ENCODE measurements around the gene ANKRD17. TPM values are rescaled to one million over a fixed set of nuclear protein-coding genes. Genes with fewer than 3 reads are reported as not detected.

The ANKRD17 gene
- polyA plus RNA-seq, 1 of the 3 experiments (the other 2 are of a cell fraction), result 25.6 TPM

- Histone ChIP-seq H3F3A (replicated peaks; ENCODE audit: insufficient read depth) (peaks cover 23% of the 10 kb centered on the region), H3K9me3 (no peaks in the 10 kb centered on the region), H2AFZ (ENCODE audit: low read depth) (peak overlapping the region; percentile 83), H3K36me3 (replicated peaks in 1 of 2; ENCODE audit: control insufficient read depth in 1 of 2, insufficient read depth in 2 of 2, low read length in 1 of 2) (peaks cover 23 to 32% of the 10 kb centered on the region in 2 experiments), H3K79me2 (ENCODE audit: insufficient read depth) (peaks cover 43% of the 10 kb centered on the region), H3K4me1 (ENCODE audit: control insufficient read depth in 1 of 2, insufficient read depth in 2 of 2, low read depth in 1 of 2, low read length in 1 of 2) (peaks cover 0 to 4% of the 10 kb centered on the region in 2 experiments; a peak in 2 of 4 replicates), H3K27me3 (ENCODE audit: insufficient read depth) (no peaks in the 10 kb centered on the region), H3K4me3 (ENCODE audit: low read depth in 2 of 2, low read length in 1 of 2) (peak overlapping the region; percentile 72 to 92), H4K20me1 (ENCODE audit: insufficient read depth) (no peaks in the 10 kb centered on the region), H3K9ac (peak overlapping the region; percentile 81; the same call in 1 of the 2 replicates), H3K4me2 (peak overlapping the region; percentile 92), H3K27ac (ENCODE audit: low read depth in 2 of 2, low read length in 1 of 2) (peak overlapping the region; percentile 86 to 94), H3K9me2 (no peaks in the 10 kb centered on the region)
- no peak for DNase-seq
- 35% methylated on average over 4 of the region's 4 CpGs for WGBS (ENCODE audit: low lambda C conversion rate)
- POLR2A ChIA-PET, result no interaction called here
- CTCF ChIA-PET, result no interaction called here
- TF ChIP-seq MXI1 (IDR thresholded peaks at IDR 0.05; ENCODE audit: low read depth, low read length), result no peak
- no peak for TF ChIP-seq RAD21 (IDR thresholded peaks at IDR 0.05; ENCODE audit: low read length)
- no peak for TF ChIP-seq GATA2 (CRISPR knock-in tag; IDR thresholded peaks at IDR 0.05)
- TF ChIP-seq PBX3 (IDR thresholded peaks at IDR 0.05), result no peak
- no peak for TF ChIP-seq GABPA (IDR thresholded peaks at IDR 0.05; ENCODE audit: low read depth)
- no peak for TF ChIP-seq POLR2AphosphoS5 (IDR thresholded peaks at IDR 0.05; ENCODE audit: low read depth, low read length)
- no peak for TF ChIP-seq EZH2phosphoT487 (IDR thresholded peaks at IDR 0.05; ENCODE audit: borderline replicate concordance, low read depth)
- TF ChIP-seq CTCF (IDR thresholded peaks at IDR 0.05), result no peak
- no peak for TF ChIP-seq FOXM1 (IDR thresholded peaks at IDR 0.05; ENCODE audit: low read depth)
Observed at GRCh38 chr4:73067971-73068394, 190.6 kb downstream of the ANKRD17 start.

GRCh38 chr4:73066928-73067327 lies 191.7 kb downstream of the ANKRD17 start:
- POLR2A ChIA-PET, result no interaction called here
- CTCF ChIA-PET, result interaction anchor here (1.2 kb wide), 1 partner anchor 10 kb away, joined by 4 read pairs; no protein-coding TSS in a partner anchor
- TF ChIP-seq RXRA (IDR thresholded peaks at IDR 0.05; ENCODE audit: borderline replicate concordance, low read depth) (no peak), CTCF (IDR thresholded peaks at IDR 0.05) (no peak), NRF1 (IDR thresholded peaks at IDR 0.05; ENCODE audit: low read depth, low read length) (no peak), FOSL2 (IDR thresholded peaks at IDR 0.05; ENCODE audit: borderline replicate concordance, low read depth) (no peak), RAD21 (IDR thresholded peaks at IDR 0.05; ENCODE audit: low read length) (no peak), EP300 (IDR thresholded peaks at IDR 0.05; ENCODE audit: borderline replicate concordance in 1 of 2, low read depth in 1 of 2, low read length in 1 of 2) (no peak), RFX5 (IDR thresholded peaks at IDR 0.05; ENCODE audit: low read length) (no peak), MEF2A (IDR thresholded peaks at IDR 0.05; ENCODE audit: borderline replicate concordance, low read depth) (no peak), PBX3 (IDR thresholded peaks at IDR 0.05) (no peak), JUND (IDR thresholded peaks at IDR 0.05) (no peak), CHD2 (IDR thresholded peaks at IDR 0.05; ENCODE audit: low read length, partially characterized antibody) (no peak), ELF1 (IDR thresholded peaks at IDR 0.05) (no peak), USF1 (IDR thresholded peaks at IDR 0.05; ENCODE audit: borderline replicate concordance, low read depth) (no peak), USF2 (IDR thresholded peaks at IDR 0.05; ENCODE audit: borderline replicate concordance, low read depth, low read length) (no peak), POLR2AphosphoS5 (IDR thresholded peaks at IDR 0.05; ENCODE audit: low read depth, low read length) (no peak)

More at GRCh38 chr4:73066928-73067327, 191.7 kb downstream of the ANKRD17 start:
- Histone ChIP-seq H3K9me2 (no peaks in the 10 kb centered on the region), H3K4me3 (ENCODE audit: low read depth in 2 of 2, low read length in 1 of 2) (no peak overlapping the region), H3K4me2 (no peak overlapping the region), H3K27me3 (ENCODE audit: insufficient read depth) (no peaks in the 10 kb centered on the region), H3K9ac (no peak overlapping the region), H3K36me3 (replicated peaks in 1 of 2; ENCODE audit: control insufficient read depth in 1 of 2, insufficient read depth in 2 of 2, low read length in 1 of 2) (peaks cover 23 to 25% of the 10 kb centered on the region in 2 experiments), H2AFZ (ENCODE audit: low read depth) (no peak overlapping the region), H3K4me1 (ENCODE audit: control insufficient read depth in 1 of 2, insufficient read depth in 2 of 2, low read depth in 1 of 2, low read length in 1 of 2) (peaks cover 0 to 4% of the 10 kb centered on the region in 2 experiments; a peak in 2 of 4 replicates), H3K27ac (ENCODE audit: low read depth in 2 of 2, low read length in 1 of 2) (no peak overlapping the region), H3K79me2 (ENCODE audit: insufficient read depth) (peaks cover 48% of the 10 kb centered on the region), H3F3A (replicated peaks; ENCODE audit: insufficient read depth) (peaks cover 21% of the 10 kb centered on the region), H4K20me1 (ENCODE audit: insufficient read depth) (no peaks in the 10 kb centered on the region), H3K9me3 (no peaks in the 10 kb centered on the region)
- 100% methylated on average over 2 of the region's 2 CpGs for WGBS (ENCODE audit: low lambda C conversion rate)
- DNase-seq, result no peak

Data from SK-N-SH (cell line).